Mesodermal cell (in vitro differentiated cells): ENCODE measurements around the gene DCST2.

Source experiments
- H3K27ac ChIP-seq: 2 replicates; pipeline ENCODE4 v1.7.0; 2013; ENCODE audit warnings: mild to moderate bottlenecking, low read depth, low read length, moderate library complexity; ENCODE audit not compliant: severe bottlenecking
- H3K36me3 ChIP-seq: 2 replicates; pipeline ENCODE4 v1.7.1; 2013; ENCODE audit warnings: mild to moderate bottlenecking, low read length, moderate library complexity; ENCODE audit not compliant: control insufficient read depth, insufficient read depth
- H3K4me1 ChIP-seq: one replicate; pipeline ENCODE4 v1.7.1; 2013; ENCODE audit warnings: mild to moderate bottlenecking, low read length; ENCODE audit not compliant: insufficient read depth, control insufficient read depth, poor library complexity, severe bottlenecking
- H3K4me3 ChIP-seq: 2 replicates; pipeline ENCODE4 v1.7.0; 2013; ENCODE audit warnings: low read length, control low read depth, mild to moderate bottlenecking; ENCODE audit not compliant: insufficient read depth, poor library complexity, severe bottlenecking; ENCODE audit errors: extremely low read depth
- H3K9me3 ChIP-seq: 2 replicates; pipeline ENCODE4 v1.7.1; 2013; ENCODE audit warnings: mild to moderate bottlenecking, low read length, moderate library complexity; ENCODE audit not compliant: control insufficient read depth
- WGBS, 2 experiments: methylation state at CpG; one replicate each; pipeline ENCODE4 v1.1.5; 2013; ENCODE audit warnings: missing lambda C conversion rate in 2 of 2; ENCODE audit not compliant: insufficient coverage in 2 of 2; 5-methylcytosine and 5-hydroxymethylcytosine counted together

DCST2 gene

GRCh38 chr1:155034318-155035208 lies 982 bp upstream of the DCST2 start:
- Histone ChIP-seq H3K4me1 (peaks cover 11% of the 10 kb centered on the region), H3K36me3 (no peaks in the 10 kb centered on the region), H3K9me3 (no peaks in the 10 kb centered on the region), H3K4me3 (no peak overlapping the region), H3K27ac (no peak overlapping the region)
- WGBS, 2 experiments, result 89 to 91% methylated on average over 13 to 17 of the region's 20 CpGs

GRCh38 chr1:155032886-155033285 lies 695 bp downstream of the DCST2 start:
- 90% methylated on average over 9 to 12 of the region's 12 CpGs for WGBS, 2 experiments
- H3K36me3 ChIP-seq, result no peaks in the 10 kb centered on the region
- peaks cover 5% of the 10 kb centered on the region for H3K4me1 ChIP-seq
- no peaks in the 10 kb centered on the region for H3K9me3 ChIP-seq
- no peak overlapping the region for H3K27ac ChIP-seq
- no peak overlapping the region for H3K4me3 ChIP-seq

GRCh38 chr1:155030899-155031298 lies 2.7 kb downstream of the DCST2 start:
- Histone ChIP-seq H3K27ac (no peak overlapping the region), H3K36me3 (no peaks in the 10 kb centered on the region), H3K4me3 (no peak overlapping the region), H3K9me3 (no peaks in the 10 kb centered on the region), H3K4me1 (no peaks in the 10 kb centered on the region)
- WGBS, 2 experiments, result 94% methylated on average over 11 of the region's 11 CpGs

GRCh38 chr1:155030243-155030795 lies 3.3 kb downstream of the DCST2 start:
- 90 to 92% methylated on average over 14 of the region's 15 CpGs for WGBS, 2 experiments
- no peaks in the 10 kb centered on the region for H3K9me3 ChIP-seq

GRCh38 chr1:155029513-155030242 lies 3.9 kb downstream of the DCST2 start:
- no peaks in the 10 kb centered on the region for H3K36me3 ChIP-seq
- H3K4me3 ChIP-seq, result no peak overlapping the region
- H3K4me1 ChIP-seq, result no peaks in the 10 kb centered on the region
- no peaks in the 10 kb centered on the region for H3K9me3 ChIP-seq
- 85 to 88% methylated on average over 10 to 12 of the region's 16 CpGs for WGBS, 2 experiments
- no peak overlapping the region for H3K27ac ChIP-seq

More at GRCh38 chr1:155030243-155030795, 3.3 kb downstream of the DCST2 start:
- Histone ChIP-seq H3K27ac (no peak overlapping the region), H3K4me1 (no peaks in the 10 kb centered on the region), H3K36me3 (no peaks in the 10 kb centered on the region), H3K4me3 (no peak overlapping the region)

- Histone ChIP-seq H3K4me3 (no peak overlapping the region), H3K9me3 (no peaks in the 10 kb centered on the region), H3K27ac (no peak overlapping the region), H3K4me1 (no peaks in the 10 kb centered on the region), H3K36me3 (no peaks in the 10 kb centered on the region)
- WGBS, 2 experiments, result 91 to 94% methylated on average over 6 of the region's 6 CpGs
Measured at GRCh38 chr1:155026588-155026987, 7.0 kb downstream of the DCST2 start.

- no peak overlapping the region for H3K27ac ChIP-seq
- WGBS, 2 experiments, result 49 to 72% methylated on average over 6 to 7 of the region's 9 CpGs
- no peaks in the 10 kb centered on the region for H3K36me3 ChIP-seq
- no peaks in the 10 kb centered on the region for H3K9me3 ChIP-seq
- no peaks in the 10 kb centered on the region for H3K4me1 ChIP-seq
- no peak overlapping the region for H3K4me3 ChIP-seq
Measured at GRCh38 chr1:155026154-155026553, 7.4 kb downstream of the DCST2 start.

- Histone ChIP-seq H3K9me3 (no peaks in the 10 kb centered on the region), H3K27ac (no peak overlapping the region), H3K4me3 (no peak overlapping the region), H3K36me3 (no peaks in the 10 kb centered on the region), H3K4me1 (peaks cover 1% of the 10 kb centered on the region)
- WGBS, 2 experiments, result 93 to 97% methylated on average over 8 to 9 of the region's 9 CpGs
Measured at GRCh38 chr1:155024315-155024714, 9.3 kb downstream of the DCST2 start.

GRCh38 chr1:155023627-155024026 lies 10.0 kb downstream of the DCST2 start:
- Histone ChIP-seq H3K4me3 (no peak overlapping the region), H3K36me3 (no peaks in the 10 kb centered on the region), H3K9me3 (no peaks in the 10 kb centered on the region), H3K4me1 (peaks cover 8% of the 10 kb centered on the region), H3K27ac (no peak overlapping the region)
- 83 to 90% methylated on average over 5 of the region's 5 CpGs for WGBS, 2 experiments

- no peak overlapping the region for H3K4me3 ChIP-seq
- H3K27ac ChIP-seq, result no peak overlapping the region
- H3K36me3 ChIP-seq, result no peaks in the 10 kb centered on the region
- H3K9me3 ChIP-seq, result no peaks in the 10 kb centered on the region
- WGBS, 2 experiments, result 92% methylated on average over 4 of the region's 4 CpGs
- H3K4me1 ChIP-seq, result peaks cover 8% of the 10 kb centered on the region
Measured at GRCh38 chr1:155022927-155023236, 10.7 kb downstream of the DCST2 start.
